Bronchial epithelial cell (primary cell): ENCODE data around the gene NFATC4. TPM values are rescaled to one million over a fixed set of nuclear protein-coding genes. Genes with fewer than 3 reads are reported as not detected.

Experiments
- DNase-seq: peaks from one replicate; pipeline ENCODE4 v3.0.0-alpha.2; 2010; ENCODE audit warnings: low read depth
- FAIRE-seq: peaks from 2 replicates; lab custom pipeline; 2011; peaks lifted over from hg19 to GRCh38; lab: Jason Lieb, UNC
- H3K27me3 ChIP-seq: 2 replicates; pipeline ENCODE4 v1.5.1; 2011; ENCODE audit warnings: low read length; ENCODE audit not compliant: control insufficient read depth, insufficient read depth
- H3K36me3 ChIP-seq: 2 replicates; pipeline ENCODE4 v1.5.1; 2011; ENCODE audit warnings: low read length; ENCODE audit not compliant: control insufficient read depth, insufficient read depth
- H3K4me3 ChIP-seq: 2 replicates; pipeline ENCODE4 v1.5.1; 2011; ENCODE audit warnings: mild to moderate bottlenecking, low read depth, low read length, control low read depth
- CTCF ChIP-seq: IDR thresholded peaks from 2 replicates; pipeline ENCODE4 v1.5.1; 2011; ENCODE audit warnings: mild to moderate bottlenecking, moderate library complexity, low read length, control low read depth, inconsistent platforms; ENCODE audit not compliant: insufficient read depth, severe bottlenecking
- total RNA-seq: library from RNA; depleted of rRNA; stranded (reverse); fragments of >200 nt; gene quantifications from 2 replicates; pipeline ENCODE4 v1.2.1, GENCODE V29; 2014

The NFATC4 gene
- total RNA-seq, 1 donor from 2014 or later = 4.7 TPM

DNA sequence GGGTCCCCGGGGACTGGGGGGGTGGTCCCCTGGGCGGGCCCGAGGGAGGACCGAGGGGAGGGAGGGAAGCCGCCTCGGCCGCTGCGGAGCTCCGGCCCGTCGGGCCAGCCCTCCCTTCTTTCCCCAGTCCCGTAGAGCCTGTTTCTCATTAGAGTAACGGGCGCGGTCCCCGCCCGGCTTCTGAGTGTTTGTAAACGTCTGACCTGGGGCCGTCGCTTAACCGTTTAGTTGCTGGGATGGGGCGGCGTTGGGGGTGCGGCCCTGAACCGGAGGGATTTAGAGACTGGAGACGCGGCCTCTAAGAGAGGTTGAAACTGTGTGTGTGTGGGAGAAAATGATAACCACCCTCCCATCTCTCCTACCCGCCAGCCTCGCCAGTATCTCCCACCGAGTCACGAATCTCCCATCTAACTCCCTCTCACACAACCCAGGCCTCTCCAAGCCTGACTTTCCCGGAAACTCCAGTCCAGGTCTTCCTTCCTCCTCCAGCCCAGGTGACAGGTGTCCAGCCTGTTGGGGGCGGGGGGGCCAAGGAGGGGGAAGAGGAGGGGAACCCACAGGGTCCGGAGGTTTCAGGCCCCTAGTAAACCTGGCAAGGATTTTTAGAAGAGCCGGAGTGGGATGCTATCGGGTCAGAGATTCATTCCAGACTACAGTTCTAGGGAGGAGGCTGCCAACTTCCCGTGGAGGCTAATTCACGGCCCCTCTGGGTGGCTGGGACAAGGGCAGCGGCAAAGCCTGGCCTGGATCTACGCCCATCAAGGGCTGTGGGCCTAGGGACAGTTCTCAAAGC, 1.1 kb upstream of the NFATC4 start:
- no peaks in the 10 kb centered on the region for H3K27me3 ChIP-seq
- H3K4me3 ChIP-seq = peak overlapping the region; percentile 65
- FAIRE-seq (no peak), DNase-seq (peak; percentile 89)
- TF ChIP-seq CTCF = no peak
- peaks cover 1% of the 10 kb centered on the region for H3K36me3 ChIP-seq

GRCh38 chr14:24368212-24368561, 203 bp downstream of the NFATC4 start:
- peak overlapping the region; percentile 65 for H3K4me3 ChIP-seq
- no peak for TF ChIP-seq CTCF

DNA sequence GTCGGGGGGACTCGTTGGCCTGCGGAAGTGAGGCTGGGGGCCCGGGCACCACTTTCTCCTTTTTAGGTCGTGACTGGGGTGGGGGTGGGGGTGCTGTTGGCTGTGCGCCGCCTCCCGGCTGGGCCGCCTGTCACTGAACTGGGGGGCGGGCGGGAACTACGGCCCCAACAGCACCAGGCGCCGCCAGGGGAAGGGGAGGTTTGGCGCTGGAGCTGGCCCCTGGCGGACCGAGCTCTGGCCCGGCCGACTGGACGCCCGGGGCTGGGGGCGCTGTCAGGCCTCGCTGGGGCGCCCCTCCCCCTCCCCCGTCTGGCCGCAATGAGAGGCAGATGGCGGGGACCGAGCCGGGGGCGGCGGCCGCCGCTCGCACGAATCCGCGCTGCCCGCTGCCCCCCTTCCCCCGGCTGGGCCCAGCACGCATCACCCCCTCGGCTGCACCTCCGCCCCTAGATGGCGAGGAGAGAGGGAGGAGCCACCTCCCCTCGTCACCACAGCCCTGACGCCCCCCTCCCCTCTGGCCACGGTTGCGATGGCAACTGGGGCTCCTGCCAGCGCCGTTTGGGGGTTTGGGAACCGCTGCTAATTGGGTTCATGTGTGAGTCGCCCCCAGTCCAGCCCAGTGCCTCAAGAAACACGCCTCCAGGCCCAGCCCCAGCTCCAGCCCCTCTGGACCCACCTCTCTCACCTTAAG, 723 bp downstream of the NFATC4 start:
- peak overlapping the region; percentile 65 for H3K4me3 ChIP-seq
- peaks cover 5% of the 10 kb centered on the region for H3K36me3 ChIP-seq
- H3K27me3 ChIP-seq = no peaks in the 10 kb centered on the region
- TF ChIP-seq CTCF = no peak
- FAIRE-seq (no peak), DNase-seq (no peak)

More at GRCh38 chr14:24368212-24368561, 203 bp downstream of the NFATC4 start:
- DNase-seq = no peak
- H3K27me3 ChIP-seq = no peaks in the 10 kb centered on the region
- H3K36me3 ChIP-seq = peaks cover 3% of the 10 kb centered on the region
- no peak for FAIRE-seq

DNA sequence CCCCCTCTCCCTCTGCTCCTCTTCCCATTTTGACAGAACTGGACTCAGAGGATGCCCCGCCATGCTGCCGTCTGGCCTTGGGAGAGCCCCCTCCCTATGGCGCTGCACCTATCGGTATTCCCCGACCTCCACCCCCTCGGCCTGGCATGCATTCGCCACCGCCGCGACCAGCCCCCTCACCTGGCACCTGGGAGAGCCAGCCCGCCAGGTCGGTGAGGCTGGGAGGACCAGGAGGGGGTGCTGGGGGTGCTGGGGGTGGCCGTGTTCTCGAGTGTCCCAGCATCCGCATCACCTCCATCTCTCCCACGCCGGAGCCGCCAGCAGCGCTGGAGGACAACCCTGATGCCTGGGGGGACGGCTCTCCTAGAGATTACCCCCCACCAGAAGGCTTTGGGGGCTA, 1.5 kb downstream of the NFATC4 start:
- no peak for DNase-seq
- Histone ChIP-seq H3K4me3 (no peak overlapping the region), H3K36me3 (peaks cover 5% of the 10 kb centered on the region), H3K27me3 (no peaks in the 10 kb centered on the region)
- no peak for TF ChIP-seq CTCF
- FAIRE-seq = no peak

DNA sequence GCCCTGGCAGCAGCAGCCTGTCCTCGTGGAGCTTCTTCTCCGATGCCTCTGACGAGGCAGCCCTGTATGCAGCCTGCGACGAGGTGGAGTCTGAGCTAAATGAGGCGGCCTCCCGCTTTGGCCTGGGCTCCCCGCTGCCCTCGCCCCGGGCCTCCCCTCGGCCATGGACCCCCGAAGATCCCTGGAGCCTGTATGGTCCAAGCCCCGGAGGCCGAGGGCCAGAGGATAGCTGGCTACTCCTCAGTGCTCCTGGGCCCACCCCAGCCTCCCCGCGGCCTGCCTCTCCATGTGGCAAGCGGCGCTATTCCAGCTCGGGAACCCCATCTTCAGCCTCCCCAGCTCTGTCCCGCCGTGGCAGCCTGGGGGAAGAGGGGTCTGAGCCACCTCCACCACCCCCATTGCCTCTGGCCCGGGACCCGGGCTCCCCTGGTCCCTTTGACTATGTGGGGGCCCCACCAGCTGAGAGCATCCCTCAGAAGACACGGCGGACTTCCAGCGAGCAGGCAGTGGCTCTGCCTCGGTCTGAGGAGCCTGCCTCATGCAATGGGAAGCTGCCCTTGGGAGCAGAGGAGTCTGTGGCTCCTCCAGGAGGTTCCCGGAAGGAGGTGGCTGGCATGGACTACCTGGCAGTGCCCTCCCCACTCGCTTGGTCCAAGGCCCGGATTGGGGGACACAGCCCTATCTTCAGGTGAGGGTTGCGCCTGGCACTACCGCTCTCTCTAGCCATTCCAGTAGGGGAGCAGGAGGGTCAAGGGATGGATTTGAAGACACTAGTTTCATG, 2.1 kb downstream of the NFATC4 start:
- no peak for FAIRE-seq
- H3K36me3 ChIP-seq = peaks cover 5% of the 10 kb centered on the region
- no peaks in the 10 kb centered on the region for H3K27me3 ChIP-seq
- no peak for TF ChIP-seq CTCF
- H3K4me3 ChIP-seq = no peak overlapping the region
- DNase-seq = no peak
